GM10248 (cell line): ENCODE results near the gene NLK.

Source experiments
- CTCF ChIA-PET: fragments of 300-600 bp; sonication (Branson Sonifier 250); formaldehyde crosslinking; extraction: SDS; loops from one replicate; lab custom pipeline; 2021; ENCODE audit warnings: antibody characterized with exemption; lab: Yijun Ruan, JAX
- POLR2A ChIA-PET: fragments of 350-650 bp; sonication (Branson Sonifier 250); formaldehyde crosslinking; extraction: SDS; loops from one replicate; lab custom pipeline; 2020; ENCODE audit warnings: antibody characterized with exemption; lab: Yijun Ruan, JAX
- DNase-seq: peaks from one replicate; pipeline ENCODE4 v3.0.0; 2012; ENCODE audit errors: extremely low spot score
- TF ChIP-seq, protein P1 (sequence below): IDR thresholded peaks from 2 replicates; pipeline ENCODE4 v1.5.1; 2012; ENCODE audit warnings: mild to moderate bottlenecking, low read depth; ENCODE audit errors: extremely low read depth, missing control alignments, control extremely low read depth

NLK gene

DNA sequence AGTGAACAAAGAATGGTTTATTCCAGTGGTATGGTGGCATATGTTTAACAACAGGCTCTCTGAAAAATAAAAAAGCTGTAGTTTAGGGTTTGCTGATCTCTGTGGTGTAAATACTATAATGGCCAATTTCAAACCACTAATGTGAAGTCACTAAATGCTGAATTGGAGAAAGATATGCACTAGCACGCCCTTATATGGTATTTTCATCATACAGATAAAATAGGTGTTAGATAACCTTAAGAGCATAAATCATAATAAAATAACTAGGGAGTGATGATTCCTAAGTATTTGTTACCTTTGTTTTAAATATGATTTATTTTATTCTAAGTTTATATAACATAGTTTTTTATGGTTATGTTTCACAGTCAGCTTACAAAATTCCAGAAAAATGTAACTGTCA, 17.2 kb downstream of the NLK start:
- no peak for DNase-seq
- ChIA-PET POLR2A (no interaction called here), CTCF (interaction anchor here (0.9 to 6.2 kb wide), 8 partner anchors 9 to 180 kb away, joined by 3 to 20 read pairs (median 3); partner anchors contain the start of gene LYRM9)
- TF ChIP-seq, protein P1, sequence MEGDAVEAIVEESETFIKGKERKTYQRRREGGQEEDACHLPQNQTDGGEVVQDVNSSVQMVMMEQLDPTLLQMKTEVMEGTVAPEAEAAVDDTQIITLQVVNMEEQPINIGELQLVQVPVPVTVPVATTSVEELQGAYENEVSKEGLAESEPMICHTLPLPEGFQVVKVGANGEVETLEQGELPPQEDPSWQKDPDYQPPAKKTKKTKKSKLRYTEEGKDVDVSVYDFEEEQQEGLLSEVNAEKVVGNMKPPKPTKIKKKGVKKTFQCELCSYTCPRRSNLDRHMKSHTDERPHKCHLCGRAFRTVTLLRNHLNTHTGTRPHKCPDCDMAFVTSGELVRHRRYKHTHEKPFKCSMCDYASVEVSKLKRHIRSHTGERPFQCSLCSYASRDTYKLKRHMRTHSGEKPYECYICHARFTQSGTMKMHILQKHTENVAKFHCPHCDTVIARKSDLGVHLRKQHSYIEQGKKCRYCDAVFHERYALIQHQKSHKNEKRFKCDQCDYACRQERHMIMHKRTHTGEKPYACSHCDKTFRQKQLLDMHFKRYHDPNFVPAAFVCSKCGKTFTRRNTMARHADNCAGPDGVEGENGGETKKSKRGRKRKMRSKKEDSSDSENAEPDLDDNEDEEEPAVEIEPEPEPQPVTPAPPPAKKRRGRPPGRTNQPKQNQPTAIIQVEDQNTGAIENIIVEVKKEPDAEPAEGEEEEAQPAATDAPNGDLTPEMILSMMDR = no peak

DNA sequence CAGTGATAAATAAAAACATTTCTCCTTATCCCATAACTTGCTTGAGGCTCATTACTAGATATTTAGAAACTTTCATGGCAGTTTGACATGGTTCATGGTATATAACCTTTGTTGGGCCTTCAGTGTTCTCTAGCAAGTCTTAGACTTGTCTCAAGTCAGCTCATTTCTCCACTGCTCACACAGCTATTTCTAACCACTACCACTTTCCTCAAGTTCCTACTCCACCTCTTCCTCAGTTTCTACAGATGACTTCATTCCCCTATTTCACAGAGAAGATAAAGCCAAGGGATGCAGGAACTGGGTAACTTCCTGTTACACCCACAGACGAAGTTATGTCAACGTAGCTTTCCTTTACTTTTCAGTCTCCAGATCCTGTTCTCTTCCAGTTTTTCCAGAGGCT, 23.2 kb downstream of the NLK start:
- CTCF ChIA-PET = interaction anchor here (1.2 to 1.9 kb wide), 3 partner anchors 12 to 22 kb away, joined by 3 to 6 read pairs (median 4); no protein-coding TSS in a partner anchor
- no peak for DNase-seq

DNA sequence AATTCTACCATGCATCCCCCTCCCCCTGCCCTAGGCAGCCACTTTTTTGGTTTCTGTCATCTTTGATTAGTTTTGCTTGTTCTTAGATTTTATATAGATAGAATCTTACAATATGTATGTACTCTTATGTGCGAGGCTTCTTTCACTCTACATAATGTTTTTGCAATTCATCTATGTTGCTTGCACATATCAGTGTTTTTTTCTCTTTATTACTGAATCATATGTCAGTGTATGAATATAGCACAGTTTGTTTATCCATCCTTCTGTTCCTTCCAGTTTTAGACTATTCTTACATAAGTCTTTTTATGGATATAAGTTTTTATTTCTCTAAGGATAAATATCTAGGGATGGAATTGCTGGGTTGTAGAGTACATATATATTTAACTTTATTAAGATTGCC, 26.6 kb downstream of the NLK start:
- TF ChIP-seq, protein P1 = no peak
- DNase-seq = no peak
- CTCF ChIA-PET = no interaction called here
- POLR2A ChIA-PET = no interaction called here

More for the DNA sequence above, 23.2 kb downstream of the NLK start:
- POLR2A ChIA-PET = no interaction called here
- TF ChIP-seq, protein P1 = no peak

DNA sequence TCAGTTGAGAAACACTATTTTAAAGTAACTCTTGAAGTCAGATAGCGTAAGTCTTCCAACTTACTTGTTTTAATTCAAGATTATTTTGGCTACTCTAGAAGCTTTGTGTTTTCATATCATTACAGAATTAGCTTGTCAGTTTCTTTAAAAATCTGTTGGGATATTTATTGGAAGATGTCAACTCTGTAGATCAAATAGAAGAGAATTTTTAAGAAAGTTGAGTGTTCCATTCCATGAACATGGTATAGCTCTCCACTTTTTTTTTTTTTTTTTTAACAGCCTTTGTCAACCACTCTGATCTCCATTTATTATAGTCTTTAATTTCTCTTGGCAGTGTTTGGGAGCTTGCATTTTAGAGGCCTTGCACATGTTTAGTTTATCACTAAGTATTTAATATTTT, 28.7 kb downstream of the NLK start:
- TF ChIP-seq, protein P1 = no peak
- CTCF ChIA-PET = interaction anchor here (1.0 to 1.4 kb wide), 2 partner anchors 10 to 11 kb away, joined by 3 read pairs; no protein-coding TSS in a partner anchor
- POLR2A ChIA-PET = interaction anchor here (0.8 kb wide), 1 partner anchor 30 kb away, joined by 3 read pairs; no protein-coding TSS in a partner anchor
- DNase-seq = no peak

DNA sequence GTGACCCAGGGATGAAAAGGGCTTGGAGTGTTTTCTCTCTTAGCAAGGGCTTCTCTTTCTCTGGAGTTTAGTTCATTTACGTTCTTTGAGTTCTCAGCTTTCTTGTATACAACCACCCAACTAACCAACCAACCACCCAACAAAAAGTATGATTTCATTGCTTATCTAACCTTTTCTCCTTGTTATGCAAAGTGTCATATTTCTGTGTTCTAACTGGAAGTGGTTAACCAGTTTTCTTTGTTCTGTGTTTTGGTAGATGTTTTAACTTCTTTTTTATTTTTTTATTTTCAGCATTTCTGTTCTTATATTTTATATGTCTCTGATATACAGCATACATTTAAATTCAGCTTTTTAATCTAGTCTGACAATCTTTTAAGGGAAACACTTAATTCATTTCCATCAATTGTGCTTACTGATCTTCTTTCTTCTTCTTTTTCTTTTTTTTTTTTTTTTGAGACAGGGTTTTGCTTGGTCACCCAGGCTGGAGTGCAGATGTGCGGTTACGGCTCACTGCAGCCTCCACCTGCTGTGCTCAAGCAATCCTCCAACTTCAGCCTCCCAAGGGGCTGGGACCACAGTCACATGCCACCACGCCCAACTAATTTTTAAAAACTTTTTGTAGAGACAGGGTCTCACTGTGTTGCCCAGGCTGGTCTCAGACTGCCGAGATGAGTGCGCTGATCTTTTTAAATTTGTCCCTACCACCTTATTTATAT, 29.6 kb downstream of the NLK start:
- ChIA-PET CTCF (no interaction called here), POLR2A (interaction anchor here (0.8 kb wide), 1 partner anchor 31 kb away, joined by 3 read pairs; no protein-coding TSS in a partner anchor)
- no peak for DNase-seq
- TF ChIP-seq, protein P1 = no peak

DNA sequence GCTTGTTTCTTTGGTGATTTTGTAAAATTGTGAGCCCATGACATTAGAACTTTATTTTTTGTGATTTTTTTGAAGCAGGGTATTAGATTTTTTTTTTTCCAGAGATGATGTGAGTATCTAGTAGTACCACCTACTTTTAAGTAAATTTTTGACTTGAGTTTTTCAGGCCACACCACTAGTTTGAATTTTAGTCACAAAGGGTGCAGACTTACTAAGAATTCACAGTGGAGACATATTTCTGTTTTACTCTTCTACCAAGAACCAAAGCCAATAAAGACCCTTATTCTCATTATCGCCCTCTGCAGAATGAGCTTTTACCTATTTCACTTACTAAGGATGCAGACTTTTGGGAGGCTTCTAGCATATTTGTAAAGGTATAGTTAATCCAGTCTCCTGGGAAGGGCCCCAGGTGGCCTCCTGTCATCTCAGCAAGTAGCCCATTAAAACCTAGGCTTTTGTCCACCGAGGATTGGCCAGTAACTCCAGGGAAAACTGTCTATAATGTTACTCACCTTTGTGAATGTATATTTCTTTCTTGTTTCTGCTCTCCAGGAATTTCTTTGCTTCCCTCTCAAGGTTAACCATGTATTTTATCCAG, 30.6 kb downstream of the NLK start:
- ChIA-PET POLR2A (no interaction called here), CTCF (interaction anchor here (1.3 to 1.8 kb wide), 3 partner anchors 9 to 22 kb away, joined by 3 to 6 read pairs (median 4); no protein-coding TSS in a partner anchor)
- TF ChIP-seq, protein P1 = no peak
- no peak for DNase-seq
